A549 (cell line): ENCODE results near the gene COL4A5.

Source experiments
- CBX2 ChIP-seq: fragments of 200-600 bp; sonication (generic); IDR thresholded peaks from 2 replicates; pipeline ENCODE4 v1.6.1; 2016; ENCODE audit warnings: low read depth, mild to moderate bottlenecking, borderline replicate concordance
- HOXA7 ChIP-seq: fragments of 250-450 bp; sonication (Bioruptor Pico); IDR thresholded peaks from 2 replicates; pipeline ENCODE4 v1.5.0; 2020; ENCODE audit warnings: mild to moderate bottlenecking, moderate library complexity
- POLR2A ChIP-seq: IDR thresholded peaks from 2 replicates; pipeline ENCODE4 v1.6.1; 2012; ENCODE audit warnings: mild to moderate bottlenecking, low read length
- RFX5 ChIP-seq: fragments of 450-650 bp; IDR thresholded peaks from 2 replicates; pipeline ENCODE4 v1.7.1; 2014; ENCODE audit warnings: antibody characterized with exemption, mild to moderate bottlenecking, moderate library complexity
- TF ChIP-seq, protein P1 (sequence below): fragments of >200 bp; sonication (Bioruptor Twin); formaldehyde crosslinking; IDR thresholded peaks from 3 replicates; pipeline ENCODE4 v1.5.1; 2016

DNA sequence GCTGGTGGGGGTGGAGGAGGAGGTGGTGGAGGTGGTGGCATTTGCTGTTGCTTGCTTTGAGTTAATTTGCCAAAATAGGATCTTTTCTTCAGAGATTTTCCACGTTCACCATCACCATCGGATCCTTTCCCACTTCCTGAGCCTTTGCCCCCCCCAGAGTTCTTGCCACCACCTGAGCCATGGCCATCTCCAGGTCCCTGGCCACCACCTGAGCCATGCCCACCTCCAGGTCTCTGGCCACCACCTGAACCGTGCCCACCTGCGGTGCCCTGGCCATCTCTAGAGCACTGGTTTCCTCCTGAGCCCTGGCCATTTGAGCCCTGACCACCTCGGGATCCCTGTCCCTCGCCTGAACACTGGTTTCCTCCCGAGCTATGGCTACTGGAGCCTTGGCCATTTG is 294.8 kb downstream of the COL4A5 start:
- no peak for TF ChIP-seq HOXA7 (CRISPR knock-in tag)
- no peak for TF ChIP-seq POLR2A
- no peak for TF ChIP-seq CBX2
- TF ChIP-seq RFX5, result no peak
- TF ChIP-seq, protein P1, sequence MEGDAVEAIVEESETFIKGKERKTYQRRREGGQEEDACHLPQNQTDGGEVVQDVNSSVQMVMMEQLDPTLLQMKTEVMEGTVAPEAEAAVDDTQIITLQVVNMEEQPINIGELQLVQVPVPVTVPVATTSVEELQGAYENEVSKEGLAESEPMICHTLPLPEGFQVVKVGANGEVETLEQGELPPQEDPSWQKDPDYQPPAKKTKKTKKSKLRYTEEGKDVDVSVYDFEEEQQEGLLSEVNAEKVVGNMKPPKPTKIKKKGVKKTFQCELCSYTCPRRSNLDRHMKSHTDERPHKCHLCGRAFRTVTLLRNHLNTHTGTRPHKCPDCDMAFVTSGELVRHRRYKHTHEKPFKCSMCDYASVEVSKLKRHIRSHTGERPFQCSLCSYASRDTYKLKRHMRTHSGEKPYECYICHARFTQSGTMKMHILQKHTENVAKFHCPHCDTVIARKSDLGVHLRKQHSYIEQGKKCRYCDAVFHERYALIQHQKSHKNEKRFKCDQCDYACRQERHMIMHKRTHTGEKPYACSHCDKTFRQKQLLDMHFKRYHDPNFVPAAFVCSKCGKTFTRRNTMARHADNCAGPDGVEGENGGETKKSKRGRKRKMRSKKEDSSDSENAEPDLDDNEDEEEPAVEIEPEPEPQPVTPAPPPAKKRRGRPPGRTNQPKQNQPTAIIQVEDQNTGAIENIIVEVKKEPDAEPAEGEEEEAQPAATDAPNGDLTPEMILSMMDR, result no peak
